Stimulated activated naive CD8-positive, alpha-beta T cell treated with anti-CD3 and anti-CD28 coated beads, Interleukin-15, amount 100 ng/mL, for 72 hours (primary cell): ENCODE results near the gene PPP2R3B.
"Not testable (repeated sequence)": the region's sequence is repeated elsewhere in the genome, so short reads cannot be mapped to it uniquely, and the experiment has no call there.

ENCODE experiments used
- ATAC-seq: fragments of 150-1000 bp; cut with Tn5 transposase; 2 replicates; pipeline ENCODE4 v1.10.0; 2021; ENCODE audit warnings: mild to moderate bottlenecking, moderate library complexity
- DNase-seq, 2 donors: peaks; one replicate each; pipeline ENCODE4 v3.0.0; 2021 to 2022
- H3K27ac Mint-ChIP-seq, 2 donors: one replicate each; pipeline ENCODE4 v1.8.0; 2022; ENCODE audit warnings: mild to moderate bottlenecking in 2 of 2, mixed read lengths in 2 of 2, moderate library complexity in 2 of 2
- H3K27me3 Mint-ChIP-seq: one replicate; pipeline ENCODE4 v1.8.0; 2022; ENCODE audit warnings: mixed read lengths
- H3K4me1 Mint-ChIP-seq: one replicate; pipeline ENCODE4 v1.8.0; 2022; ENCODE audit warnings: mild to moderate bottlenecking, mixed read lengths
- H3K4me3 Mint-ChIP-seq, 2 donors: one replicate each; pipeline ENCODE4 v1.8.0; 2022; ENCODE audit warnings: mild to moderate bottlenecking in 2 of 2, mixed read lengths in 2 of 2, moderate library complexity in 1 of 2
- H3K9me3 Mint-ChIP-seq, 2 donors: one replicate each; pipeline ENCODE4 v1.8.0; 2022; ENCODE audit warnings: mixed read lengths in 2 of 2

The PPP2R3B gene

DNA sequence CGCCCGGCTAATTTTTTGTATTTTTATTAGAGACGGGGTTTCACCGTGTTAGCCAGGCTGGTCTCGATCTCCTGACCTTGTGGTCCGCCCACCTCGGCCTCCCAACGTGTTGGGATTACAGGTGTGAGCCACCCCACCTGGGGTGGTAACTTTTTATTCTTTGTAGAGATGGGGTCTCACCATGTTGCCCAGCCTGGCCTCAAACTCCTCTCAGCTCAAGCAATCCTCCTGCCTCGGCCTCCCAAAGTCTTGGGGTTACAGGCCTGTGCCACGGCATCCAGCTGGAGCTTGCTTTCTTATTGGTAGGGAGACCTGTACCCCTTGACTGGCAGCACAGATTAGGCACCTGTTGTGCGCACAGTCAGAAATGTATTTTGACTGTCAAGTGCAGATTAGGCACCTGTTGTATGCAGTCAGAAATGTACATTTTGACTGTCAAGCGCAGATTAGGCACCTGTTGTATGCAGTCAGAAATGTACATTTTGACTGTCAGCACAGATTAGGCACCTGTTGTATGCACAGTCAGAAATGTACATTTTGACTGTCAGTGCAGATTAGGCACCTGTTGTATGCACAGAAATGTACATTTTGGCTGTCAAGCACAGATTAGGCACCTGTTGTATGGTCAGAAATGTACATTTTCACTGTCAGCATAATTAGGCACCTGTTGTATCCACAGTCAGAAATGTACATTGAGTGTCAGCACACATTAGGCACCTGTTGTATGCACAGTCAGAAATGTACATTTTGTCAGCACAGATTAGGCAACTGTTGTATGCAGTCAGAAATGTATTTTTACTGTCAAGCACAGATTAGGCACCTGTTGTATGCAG lies 80.7 kb downstream of the PPP2R3B start:
- H3K4me1 Mint-ChIP-seq, H3K9me3 Mint-ChIP-seq, H3K4me3 Mint-ChIP-seq, H3K27me3 Mint-ChIP-seq, ATAC-seq, DNase-seq, H3K27ac Mint-ChIP-seq: not testable (repeated sequence)

DNA sequence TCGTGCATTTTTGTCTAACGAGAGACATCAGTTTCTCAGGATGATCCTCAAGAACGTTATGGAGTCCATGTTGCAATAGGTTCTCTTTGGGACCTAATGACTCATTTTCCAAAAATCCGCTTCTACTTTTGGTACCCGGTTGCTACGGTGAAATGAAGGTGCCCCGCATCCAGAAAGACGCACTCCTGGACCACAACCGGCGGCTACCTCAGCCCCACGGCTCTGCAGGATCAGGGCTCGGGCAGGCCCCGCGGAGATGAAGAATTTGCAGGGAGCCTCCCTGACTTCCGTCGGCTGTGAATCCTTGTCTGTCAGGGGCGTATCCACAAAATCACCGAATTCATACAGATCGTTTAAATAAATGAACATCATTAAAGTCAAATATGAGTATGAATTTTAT lies 83.7 kb downstream of the PPP2R3B start:
- DNase-seq (no peak), ATAC-seq (no peak)
- Mint-ChIP-seq H3K27me3 (no peaks in the 10 kb centered on the region), H3K9me3 (no peaks in the 10 kb centered on the region), H3K4me1 (no peaks in the 10 kb centered on the region), H3K27ac (no peak overlapping the region), H3K4me3 (no peak overlapping the region)

DNA sequence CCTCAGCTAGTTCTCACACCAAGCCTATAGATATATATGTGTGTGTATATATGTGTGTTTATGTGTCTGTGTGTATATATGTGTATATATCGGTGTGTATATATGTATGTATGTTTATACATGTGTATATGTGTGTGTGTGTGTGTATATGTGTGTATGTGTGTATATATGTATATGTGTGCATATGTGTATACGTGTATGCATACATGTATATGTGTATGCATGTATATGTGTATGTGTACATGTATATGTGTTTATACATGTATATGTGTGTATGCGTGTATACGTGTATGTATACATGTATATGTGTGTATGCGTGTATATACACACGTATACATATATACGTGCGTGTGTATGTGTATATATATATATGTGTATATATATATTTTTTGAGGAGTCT lies 86.4 kb downstream of the PPP2R3B start:
- H3K27me3 Mint-ChIP-seq, result no peaks in the 10 kb centered on the region
- H3K27ac Mint-ChIP-seq, result no peak overlapping the region
- H3K4me3 Mint-ChIP-seq, result no peak overlapping the region
- no peaks in the 10 kb centered on the region for H3K9me3 Mint-ChIP-seq
- DNase-seq (no peak), ATAC-seq (no peak)
- no peaks in the 10 kb centered on the region for H3K4me1 Mint-ChIP-seq

DNA sequence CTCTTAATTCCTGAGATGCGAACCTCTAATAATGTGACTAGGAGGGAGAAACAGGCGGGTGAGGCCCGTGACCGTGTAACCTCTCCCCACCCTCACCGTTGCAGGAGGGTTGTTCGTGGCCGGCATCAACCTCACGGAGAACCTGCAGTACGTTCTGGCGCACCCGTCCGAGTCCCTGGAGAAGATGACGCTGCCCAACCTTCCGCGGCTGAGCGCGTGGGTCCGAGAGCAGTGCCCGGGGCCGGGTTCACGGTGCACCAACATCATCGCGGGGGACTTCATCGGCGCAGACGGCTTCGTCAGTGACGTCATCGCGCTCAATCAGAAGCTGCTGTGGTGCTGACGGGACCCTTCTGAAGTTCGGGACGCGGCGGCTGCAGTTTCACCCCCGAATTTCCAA lies 87.7 kb downstream of the PPP2R3B start:
- DNase-seq, result no peak
- no peaks in the 10 kb centered on the region for H3K27me3 Mint-ChIP-seq
- no peaks in the 10 kb centered on the region for H3K9me3 Mint-ChIP-seq
- H3K4me1 Mint-ChIP-seq, result no peaks in the 10 kb centered on the region
- peak overlapping the region in 1 of 2 donors; percentile 19 for H3K27ac Mint-ChIP-seq
- ATAC-seq, result no peak
- H3K4me3 Mint-ChIP-seq, result no peak overlapping the region

DNA sequence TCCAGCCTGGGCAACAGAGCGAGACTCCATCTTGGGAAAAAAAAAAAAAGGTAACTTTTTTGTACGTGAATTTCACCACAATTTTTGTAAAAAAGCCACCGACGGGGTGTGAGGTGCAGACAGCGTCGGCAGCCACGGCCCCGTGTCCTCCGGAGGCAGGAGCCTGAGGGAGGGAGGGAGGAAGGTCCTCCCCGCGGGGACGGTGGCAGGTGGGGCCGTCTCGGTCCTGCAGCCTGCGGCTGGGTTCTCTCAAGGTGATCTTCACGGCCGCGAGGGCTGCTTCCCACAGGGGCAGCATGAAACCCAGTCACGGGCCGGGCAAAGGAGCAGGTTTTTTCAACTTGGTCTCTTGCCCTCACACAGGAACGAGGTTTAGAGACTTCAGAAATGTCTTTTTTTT lies 91.6 kb downstream of the PPP2R3B start:
- no peak overlapping the region for H3K4me3 Mint-ChIP-seq
- no peaks in the 10 kb centered on the region for H3K4me1 Mint-ChIP-seq
- no peaks in the 10 kb centered on the region for H3K9me3 Mint-ChIP-seq
- DNase-seq (peak in 1 of 2 donors; percentile 9), ATAC-seq (peak; percentile 43)
- H3K27ac Mint-ChIP-seq, result no peak overlapping the region
- no peaks in the 10 kb centered on the region for H3K27me3 Mint-ChIP-seq

DNA sequence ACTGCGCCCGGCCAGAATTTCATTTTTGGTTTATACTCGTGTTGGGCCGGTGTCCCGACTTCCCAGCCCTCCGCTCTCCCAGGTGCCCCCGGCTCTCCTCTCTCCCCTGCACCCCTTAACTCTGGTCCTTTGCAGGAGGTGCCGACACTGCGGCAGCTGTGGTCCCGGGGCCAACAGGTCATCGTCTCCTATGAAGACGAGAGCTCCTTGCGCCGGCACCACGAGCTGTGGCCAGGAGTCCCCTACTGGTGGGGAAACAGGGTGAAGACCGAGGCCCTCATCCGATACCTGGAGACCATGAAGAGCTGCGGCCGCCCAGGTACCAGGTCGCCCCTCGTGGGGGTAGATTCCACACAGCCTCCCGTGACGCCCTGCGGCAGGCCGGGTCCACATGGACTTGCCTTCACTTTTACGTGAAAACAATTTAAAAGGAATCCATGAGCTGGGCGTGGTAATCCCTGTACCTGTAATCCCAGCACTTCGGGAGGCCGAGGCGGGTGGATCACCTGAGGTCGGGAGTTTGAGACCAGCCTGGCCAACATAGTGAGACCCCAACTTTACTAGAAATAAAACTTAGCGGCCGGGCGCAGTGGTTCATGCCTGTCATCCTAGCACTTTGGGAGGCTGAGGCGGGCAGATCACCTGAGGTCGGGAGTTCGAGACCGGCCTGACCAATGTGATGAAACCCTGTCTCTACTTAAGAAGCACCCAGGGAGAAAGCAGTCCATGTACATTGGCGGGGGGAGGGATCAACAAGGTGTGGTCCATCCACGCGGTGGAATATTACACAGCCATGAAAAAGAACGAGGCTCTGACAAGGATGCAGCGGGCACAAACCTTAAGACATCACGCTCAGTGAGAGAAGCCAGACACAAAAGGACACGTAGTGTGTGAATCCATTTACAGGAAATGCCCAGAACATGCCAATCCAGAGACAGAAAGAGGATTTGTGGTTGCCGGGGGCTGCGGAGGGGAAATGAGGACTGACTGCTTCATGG lies 93.5 kb downstream of the PPP2R3B start:
- no peak overlapping the region for H3K4me3 Mint-ChIP-seq
- no peaks in the 10 kb centered on the region for H3K27me3 Mint-ChIP-seq
- no peaks in the 10 kb centered on the region for H3K4me1 Mint-ChIP-seq
- DNase-seq (peak in 1 of 2 donors; percentile 10), ATAC-seq (no peak)
- H3K9me3 Mint-ChIP-seq, result no peaks in the 10 kb centered on the region
- H3K27ac Mint-ChIP-seq, result no peak overlapping the region

DNA sequence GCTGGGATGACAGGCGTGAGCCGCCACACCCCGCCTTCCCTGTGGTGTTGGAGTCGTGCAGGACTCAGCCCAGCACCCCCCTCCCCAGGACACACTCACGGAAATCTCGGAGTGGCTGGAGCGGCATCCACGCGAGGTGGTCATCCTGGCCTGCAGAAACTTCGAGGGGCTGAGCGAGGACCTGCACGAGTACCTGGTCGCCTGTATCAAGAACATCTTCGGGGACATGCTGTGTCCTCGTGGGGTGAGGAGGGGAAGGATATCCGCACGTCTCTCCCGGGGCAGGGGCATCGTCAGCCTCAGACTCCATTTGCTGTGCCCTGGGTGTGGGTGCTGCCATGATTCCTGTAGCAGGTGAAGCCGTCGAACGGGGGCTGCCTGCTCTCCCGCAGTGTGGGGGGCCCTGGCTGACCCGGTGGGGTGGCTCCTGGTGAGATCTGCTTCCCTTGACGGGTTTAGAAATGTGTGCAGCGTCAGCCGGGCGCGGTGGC lies 95.3 kb downstream of the PPP2R3B start:
- no peaks in the 10 kb centered on the region for H3K9me3 Mint-ChIP-seq
- ATAC-seq (no peak), DNase-seq (peak in 1 of 2 donors; percentile 9)
- H3K27me3 Mint-ChIP-seq, result no peaks in the 10 kb centered on the region
- peaks cover 5% of the 10 kb centered on the region for H3K4me1 Mint-ChIP-seq
- H3K27ac Mint-ChIP-seq, result no peak overlapping the region
- no peak overlapping the region for H3K4me3 Mint-ChIP-seq

DNA sequence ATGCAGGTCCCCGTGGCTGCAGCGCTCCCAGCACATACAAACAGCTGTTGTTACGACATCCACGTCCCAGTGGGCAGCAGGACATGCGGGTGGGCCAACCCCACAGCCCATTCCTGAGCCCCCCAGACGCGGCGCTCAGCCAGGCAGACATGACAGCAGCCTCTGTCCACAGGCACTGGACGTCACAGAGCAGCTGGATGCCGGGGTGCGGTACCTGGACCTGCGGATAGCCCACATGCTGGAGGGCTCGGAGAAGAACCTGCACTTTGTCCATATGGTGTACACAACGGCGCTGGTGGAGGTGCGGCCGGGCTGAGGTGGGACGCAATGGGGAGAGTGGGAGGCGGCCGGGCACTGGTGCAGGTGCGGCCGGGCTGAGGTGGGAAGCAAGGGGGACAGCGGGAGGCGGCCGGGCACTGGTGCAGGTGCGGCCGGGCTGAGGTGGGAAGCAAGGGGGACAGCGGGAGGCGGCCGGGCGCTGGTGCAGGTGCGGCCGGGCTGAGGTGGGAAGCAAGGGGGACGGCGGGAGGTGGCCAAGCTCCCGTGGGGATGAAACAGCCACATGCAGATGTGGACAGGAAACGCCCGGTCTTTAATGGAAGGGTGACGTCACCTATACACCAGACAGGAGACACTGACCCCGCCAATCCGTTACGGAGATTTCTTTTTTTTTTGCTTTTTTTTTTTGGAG lies 96.1 kb downstream of the PPP2R3B start:
- ATAC-seq (no peak), DNase-seq (no peak)
- no peaks in the 10 kb centered on the region for H3K27me3 Mint-ChIP-seq
- H3K27ac Mint-ChIP-seq, result no peak overlapping the region
- H3K4me3 Mint-ChIP-seq, result no peak overlapping the region
- H3K4me1 Mint-ChIP-seq, result peaks cover 13% of the 10 kb centered on the region
- no peaks in the 10 kb centered on the region for H3K9me3 Mint-ChIP-seq

DNA sequence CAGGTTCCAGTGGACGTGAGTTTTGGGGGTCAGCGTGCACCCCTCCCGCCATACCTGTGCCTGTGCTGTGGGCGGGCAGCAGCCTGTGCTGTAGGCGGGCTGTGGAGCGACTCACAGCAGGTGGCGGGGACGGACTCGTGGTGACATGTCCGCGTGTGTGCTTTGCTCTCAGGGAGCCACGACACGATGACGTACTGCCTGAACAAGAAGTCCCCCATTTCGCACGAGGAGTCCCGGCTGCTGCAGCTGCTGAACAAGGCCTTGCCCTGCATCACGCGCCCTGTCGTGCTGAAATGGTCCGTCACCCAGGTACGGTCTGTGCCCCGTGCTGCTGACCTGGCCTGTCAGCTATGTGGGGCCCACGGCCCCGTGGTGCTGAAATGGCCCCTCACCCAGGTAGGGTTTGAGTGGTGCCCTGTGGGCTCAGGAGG lies 98.1 kb downstream of the PPP2R3B start:
- no peaks in the 10 kb centered on the region for H3K27me3 Mint-ChIP-seq
- no peak overlapping the region for H3K27ac Mint-ChIP-seq
- H3K4me1 Mint-ChIP-seq, result peaks cover 24% of the 10 kb centered on the region

DNA sequence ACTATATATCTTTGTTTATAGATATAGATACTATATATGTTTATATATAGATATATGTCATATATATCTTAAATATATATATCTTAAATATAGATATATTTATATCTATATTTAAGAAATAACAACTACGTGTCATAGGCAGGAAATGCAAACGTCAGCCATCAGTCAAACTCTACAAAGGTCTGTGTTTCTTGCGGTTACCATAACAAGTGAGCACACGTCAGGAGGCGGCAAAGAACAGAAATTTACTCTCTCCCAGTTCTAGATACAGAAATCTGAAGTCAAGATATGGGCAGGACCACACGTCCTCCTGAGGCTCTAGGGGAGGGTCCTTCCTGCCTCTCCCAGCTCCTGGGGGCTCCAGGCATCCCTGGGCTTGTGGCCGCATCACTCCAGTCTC lies 99.0 kb downstream of the PPP2R3B start:
- DNase-seq (no peak), ATAC-seq (no peak)
- H3K27ac Mint-ChIP-seq, result no peak overlapping the region
- H3K27me3 Mint-ChIP-seq, result no peaks in the 10 kb centered on the region
- peaks cover 24% of the 10 kb centered on the region for H3K4me1 Mint-ChIP-seq
- H3K9me3 Mint-ChIP-seq, result no peaks in the 10 kb centered on the region
- H3K4me3 Mint-ChIP-seq, result no peak overlapping the region

More for the DNA sequence above, 98.1 kb downstream of the PPP2R3B start:
- Mint-ChIP-seq H3K4me3 (no peak overlapping the region), H3K9me3 (no peaks in the 10 kb centered on the region)
- no peak for DNase-seq
- ATAC-seq, result no peak

DNA sequence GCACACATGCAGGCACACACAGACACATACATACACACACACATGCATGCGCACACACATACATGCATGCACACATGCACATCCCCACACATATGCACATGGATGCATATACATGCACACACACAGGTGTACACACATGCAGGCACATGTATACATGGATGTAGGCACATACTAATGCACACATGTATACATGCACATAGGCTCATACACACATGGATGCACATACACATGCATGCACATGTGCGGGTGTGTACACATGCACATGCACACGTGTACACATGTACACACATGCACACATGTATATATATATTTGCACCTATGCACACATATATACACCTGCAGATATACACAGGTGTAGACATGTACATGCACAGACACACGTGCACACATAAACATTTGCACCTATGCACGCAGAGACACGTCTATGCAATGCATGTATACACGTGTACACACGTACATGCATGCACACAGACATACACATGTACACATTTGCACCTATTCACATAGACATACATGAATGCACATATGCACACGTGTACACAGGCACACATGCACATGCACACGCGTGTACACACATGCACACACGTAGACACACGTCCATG lies 101.5 kb downstream of the PPP2R3B start:
- no peaks in the 10 kb centered on the region for H3K9me3 Mint-ChIP-seq
- peak overlapping the region in 1 of 2 donors; percentile 38 for H3K4me3 Mint-ChIP-seq
- no peak overlapping the region for H3K27ac Mint-ChIP-seq
- H3K27me3 Mint-ChIP-seq, result no peaks in the 10 kb centered on the region
- H3K4me1 Mint-ChIP-seq, result peaks cover 33% of the 10 kb centered on the region
- ATAC-seq, result no peak
- no peak for DNase-seq
